Fibroblast of mammary gland (primary cell): ENCODE measurements around the gene PKD1L1.

Experiments used
- DNase-seq: peaks from one replicate; pipeline ENCODE4 v3.0.0-alpha.2; 2010; ENCODE audit warnings: low read depth
- H3K4me3 ChIP-seq: 2 replicates; pipeline ENCODE4 v1.5.1; 2011; ENCODE audit warnings: low read depth, mild to moderate bottlenecking, low read length, moderate library complexity; ENCODE audit not compliant: control insufficient read depth
- TF ChIP-seq, protein P1 (sequence below): conservative IDR thresholded peaks from 2 replicates; pipeline ENCODE4 v1.5.1; 2011; ENCODE audit warnings: low read depth, low read length, inconsistent platforms; ENCODE audit not compliant: control insufficient read depth, insufficient read depth

The PKD1L1 gene

DNA sequence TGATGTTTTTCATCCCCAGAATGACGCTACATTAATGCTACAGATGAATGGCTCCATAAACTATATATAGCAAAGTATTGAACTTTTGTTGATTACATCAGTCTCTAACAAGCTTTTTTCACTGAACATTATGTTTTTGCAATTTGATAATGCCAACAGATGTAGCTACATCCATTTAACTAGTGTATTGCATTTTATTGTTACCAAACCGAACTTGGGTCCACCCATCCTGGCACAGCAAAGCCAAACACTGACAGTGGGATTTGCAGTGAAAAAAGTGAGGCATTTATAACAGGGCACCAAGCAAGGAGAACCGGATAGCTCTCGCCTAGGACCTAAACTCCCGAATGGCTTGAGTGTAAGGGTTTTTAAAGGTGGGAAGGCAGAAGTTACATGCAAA, 183.5 kb downstream of the PKD1L1 start:
- DNase-seq = no peak
- no peak overlapping the region for H3K4me3 ChIP-seq
- TF ChIP-seq, protein P1, sequence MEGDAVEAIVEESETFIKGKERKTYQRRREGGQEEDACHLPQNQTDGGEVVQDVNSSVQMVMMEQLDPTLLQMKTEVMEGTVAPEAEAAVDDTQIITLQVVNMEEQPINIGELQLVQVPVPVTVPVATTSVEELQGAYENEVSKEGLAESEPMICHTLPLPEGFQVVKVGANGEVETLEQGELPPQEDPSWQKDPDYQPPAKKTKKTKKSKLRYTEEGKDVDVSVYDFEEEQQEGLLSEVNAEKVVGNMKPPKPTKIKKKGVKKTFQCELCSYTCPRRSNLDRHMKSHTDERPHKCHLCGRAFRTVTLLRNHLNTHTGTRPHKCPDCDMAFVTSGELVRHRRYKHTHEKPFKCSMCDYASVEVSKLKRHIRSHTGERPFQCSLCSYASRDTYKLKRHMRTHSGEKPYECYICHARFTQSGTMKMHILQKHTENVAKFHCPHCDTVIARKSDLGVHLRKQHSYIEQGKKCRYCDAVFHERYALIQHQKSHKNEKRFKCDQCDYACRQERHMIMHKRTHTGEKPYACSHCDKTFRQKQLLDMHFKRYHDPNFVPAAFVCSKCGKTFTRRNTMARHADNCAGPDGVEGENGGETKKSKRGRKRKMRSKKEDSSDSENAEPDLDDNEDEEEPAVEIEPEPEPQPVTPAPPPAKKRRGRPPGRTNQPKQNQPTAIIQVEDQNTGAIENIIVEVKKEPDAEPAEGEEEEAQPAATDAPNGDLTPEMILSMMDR = no peak

DNA sequence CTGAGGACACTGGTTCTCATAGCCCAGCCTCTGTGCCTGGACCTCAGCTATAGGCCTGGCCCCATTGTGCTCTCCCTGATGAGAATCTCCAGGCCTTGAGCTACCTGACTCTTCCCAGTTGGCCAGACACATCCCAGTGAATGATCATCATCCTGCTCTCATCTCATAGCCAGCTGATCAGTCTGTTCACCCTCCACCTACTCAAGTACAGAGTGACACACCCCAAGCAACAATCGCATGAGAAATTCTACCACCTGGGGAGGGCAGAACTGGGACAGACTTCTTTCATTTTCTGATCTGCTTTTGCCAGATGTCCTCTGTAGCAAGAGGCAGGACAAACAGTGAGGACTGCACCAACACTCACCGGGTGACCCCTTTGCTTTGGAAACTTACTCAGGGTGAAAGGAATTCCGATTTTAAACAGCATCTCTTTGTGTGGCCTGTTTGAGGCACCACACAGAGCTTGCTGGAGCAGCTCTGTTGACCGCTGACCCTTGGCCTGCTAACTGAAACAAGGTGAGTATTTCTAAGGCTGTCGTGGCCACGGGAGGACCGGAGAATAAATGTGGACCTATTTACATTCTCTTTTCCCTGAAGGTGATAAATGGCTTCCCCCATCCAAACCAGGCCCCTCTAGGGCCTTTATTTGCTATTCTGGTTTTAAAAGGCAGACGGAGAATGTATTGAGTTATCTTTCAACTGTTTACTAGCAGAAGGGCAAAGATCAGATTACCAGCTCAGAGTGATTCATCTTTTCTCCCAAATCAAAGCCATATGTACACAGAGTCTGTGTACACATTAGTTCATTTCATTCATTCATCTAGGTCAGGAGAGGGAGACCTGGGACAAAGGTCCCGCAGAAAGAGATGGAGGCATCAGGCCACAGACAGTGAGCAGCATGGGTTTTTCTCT, 184.9 kb downstream of the PKD1L1 start:
- peak; percentile 96 for DNase-seq
- TF ChIP-seq, protein P1 = no peak
- no peak overlapping the region for H3K4me3 ChIP-seq

DNA sequence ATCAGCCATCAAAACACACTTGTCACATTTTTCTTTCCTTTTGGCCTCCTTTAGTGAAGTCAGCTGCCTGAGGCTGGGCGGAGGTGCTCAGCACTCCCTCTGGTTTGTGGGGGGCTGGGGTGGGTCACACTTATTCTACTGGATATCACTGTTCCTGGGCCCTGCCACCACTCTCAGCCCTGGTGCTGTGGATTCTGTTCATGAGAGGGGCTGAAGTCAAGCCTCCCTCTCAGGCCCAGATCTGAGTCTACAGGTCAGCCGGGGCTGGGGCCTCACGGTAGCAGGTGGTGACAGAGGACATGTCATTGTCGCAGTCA, 185.6 kb downstream of the PKD1L1 start:
- DNase-seq = no peak
- TF ChIP-seq, protein P1 = no peak
- H3K4me3 ChIP-seq = no peak overlapping the region

DNA sequence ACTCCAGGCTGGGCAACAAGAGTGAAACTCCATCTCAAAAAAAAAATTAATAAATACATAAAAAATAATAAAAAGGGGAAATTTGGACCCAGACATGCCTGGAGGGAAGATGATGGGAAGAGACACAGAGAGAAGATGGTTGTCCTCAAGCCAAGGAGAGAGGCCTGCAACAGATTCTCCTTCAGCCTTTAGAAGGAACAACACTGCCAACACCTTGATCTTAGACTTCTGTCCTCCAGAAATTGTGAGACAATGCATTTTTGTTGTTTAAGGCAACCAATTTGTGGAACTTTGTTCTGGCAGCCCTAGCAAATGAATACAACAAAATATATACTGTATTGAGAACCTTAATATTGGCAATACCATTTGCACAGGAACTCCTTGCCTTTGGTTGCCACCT, 186.1 kb downstream of the PKD1L1 start:
- no peak overlapping the region for H3K4me3 ChIP-seq
- DNase-seq = no peak
- TF ChIP-seq, protein P1 = no peak

DNA sequence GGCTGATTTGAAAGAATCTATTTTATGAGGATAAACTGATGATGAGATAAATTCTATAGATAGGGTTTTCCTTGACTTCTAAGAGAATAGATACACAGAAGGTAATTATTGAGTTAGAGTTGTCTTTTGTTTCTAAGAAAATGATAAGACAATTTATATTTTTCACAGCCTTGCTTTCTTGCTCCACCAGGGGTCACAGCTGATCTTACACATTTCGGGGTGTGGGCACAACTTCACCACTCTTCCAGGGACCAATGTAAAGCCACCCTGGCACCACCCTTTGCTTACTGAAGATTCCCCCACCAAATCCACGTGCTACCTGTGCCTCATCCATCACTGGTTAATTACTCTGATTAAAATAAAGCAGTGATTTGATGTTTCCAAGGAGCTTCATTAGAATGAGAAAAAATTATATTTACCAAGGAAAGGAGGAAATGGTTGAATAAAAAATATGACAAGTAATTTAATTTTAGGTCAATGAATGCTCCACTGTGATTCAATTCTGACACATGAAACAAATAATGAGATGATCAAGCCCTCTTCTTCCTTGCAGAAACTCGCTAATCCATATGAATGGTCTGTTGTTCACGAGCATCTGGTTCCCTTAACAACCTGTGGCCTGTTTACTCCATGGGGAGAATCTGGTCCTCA, 189.1 kb downstream of the PKD1L1 start:
- H3K4me3 ChIP-seq = no peak overlapping the region
- TF ChIP-seq, protein P1 = peak; percentile 36
- peak; percentile 41 for DNase-seq

DNA sequence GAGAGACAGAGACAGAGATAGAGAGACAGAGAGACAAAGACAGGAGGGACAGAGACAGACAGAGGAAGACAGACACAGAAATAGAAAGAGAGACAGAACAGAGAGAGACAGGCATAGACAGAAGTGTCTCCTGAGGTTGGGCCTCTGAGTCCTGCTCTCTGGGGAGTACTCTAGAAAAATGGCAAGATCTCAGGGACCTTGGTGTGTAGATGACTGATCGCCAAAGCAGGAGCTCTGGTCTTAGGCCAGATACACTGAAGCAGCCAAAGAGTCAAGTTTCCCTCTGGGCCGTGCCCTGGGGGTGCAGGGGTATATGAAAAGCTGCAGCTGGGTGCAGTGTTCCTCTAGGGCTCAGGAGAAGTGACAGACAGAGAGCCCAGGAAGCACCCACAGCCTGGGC, 189.7 kb downstream of the PKD1L1 start:
- H3K4me3 ChIP-seq = no peak overlapping the region
- TF ChIP-seq, protein P1 = no peak
- DNase-seq = peak; percentile 74
